IMR-90 (cell line): ENCODE results near the gene GPC5. TPM values are rescaled to one million over a fixed set of nuclear protein-coding genes. Genes with fewer than 3 reads are reported as not detected.

Experiments used
- ATAC-seq: fragments of 200-7000 bp; cut with Tn5 transposase; 2 replicates; pipeline ENCODE4 v1.9.1; 2020; ENCODE audit warnings: low read depth, mild to moderate bottlenecking, moderate library complexity
- BruUV-seq: library from RNA; stranded (reverse); fragments of 400-500 nt; replicated peaks from 2 replicates; lab custom pipeline; 2021; lab: Mats Ljungman, UMichigan
- CTCF ChIA-PET: fragments of 300-600 bp; formaldehyde crosslinking; extraction: SDS; loops from one replicate; lab custom pipeline; 2021; ENCODE audit warnings: antibody characterized with exemption; lab: Yijun Ruan, JAX
- POLR2A ChIA-PET: fragments of 300-600 bp; sonication (Branson Sonifier 250); formaldehyde crosslinking; loops from one replicate; lab custom pipeline; 2022; ENCODE audit warnings: antibody characterized with exemption; ENCODE audit not compliant: unreplicated experiment; lab: Charles Lee
- DNase-seq: peaks from one replicate; pipeline ENCODE4 v3.0.0; 2013
- H2AFZ ChIP-seq: replicated peaks from 2 replicates; pipeline ENCODE3; 2013; ENCODE audit warnings: low read length, mild to moderate bottlenecking; ENCODE audit not compliant: poor library complexity
- H2AK5ac ChIP-seq: 2 replicates; pipeline ENCODE4 v1.6.1; 2013; ENCODE audit warnings: low read depth, low read length, inconsistent platforms
- H2AK9ac ChIP-seq: replicated peaks from 2 replicates; pipeline ENCODE3; 2013; ENCODE audit warnings: mild to moderate bottlenecking, low read depth, low read length, moderate library complexity; ENCODE audit not compliant: poor library complexity
- H2BK120ac ChIP-seq: 2 replicates; pipeline ENCODE4 v1.6.1; 2013; ENCODE audit warnings: low read depth, low read length, inconsistent platforms
- H2BK15ac ChIP-seq: 3 replicates; pipeline ENCODE4 v1.6.1; 2013; ENCODE audit warnings: low read depth, low read length, inconsistent platforms
- H2BK20ac ChIP-seq: 2 replicates; pipeline ENCODE4 v1.6.1; 2013; ENCODE audit warnings: low read depth, mild to moderate bottlenecking, inconsistent platforms, low read length, moderate library complexity
- H2BK5ac ChIP-seq: 2 replicates; pipeline ENCODE4 v1.6.1; 2013; ENCODE audit warnings: mild to moderate bottlenecking, low read depth, low read length, inconsistent platforms; ENCODE audit not compliant: poor library complexity, severe bottlenecking
- H3K14ac ChIP-seq: replicated peaks from 2 replicates; pipeline ENCODE4 v1.6.1; 2013; ENCODE audit warnings: low read depth, low read length, inconsistent platforms
- H3K18ac ChIP-seq: 2 replicates; pipeline ENCODE4 v1.6.1; 2013; ENCODE audit warnings: low read depth, low read length, control low read depth
- H3K23ac ChIP-seq: 2 replicates; pipeline ENCODE4 v1.6.1; 2013; ENCODE audit warnings: low read depth, low read length, inconsistent platforms
- H3K27ac ChIP-seq: 2 replicates; pipeline ENCODE4 v1.5.1; 2013; ENCODE audit warnings: mild to moderate bottlenecking, control low read depth, low read length; ENCODE audit not compliant: insufficient read depth
- H3K27me3 ChIP-seq: 2 replicates; pipeline ENCODE4 v1.6.1; 2013; ENCODE audit warnings: low read length; ENCODE audit not compliant: control insufficient read depth, insufficient read depth
- H3K36me3 ChIP-seq: 2 replicates; pipeline ENCODE4 v1.6.1; 2013; ENCODE audit warnings: low read length, mixed read lengths; ENCODE audit not compliant: control insufficient read depth, insufficient read depth
- H3K4ac ChIP-seq: 2 replicates; pipeline ENCODE4 v1.6.1; 2013; ENCODE audit warnings: low read depth, low read length, inconsistent platforms
- H3K4me1 ChIP-seq: 2 replicates; pipeline ENCODE4 v1.6.1; 2013; ENCODE audit warnings: low read length, mixed read lengths; ENCODE audit not compliant: control insufficient read depth, insufficient read depth
- H3K4me2 ChIP-seq: 2 replicates; pipeline ENCODE4 v1.6.1; 2013; ENCODE audit warnings: low read depth, mild to moderate bottlenecking, control low read depth, low read length, moderate library complexity
- H3K4me3 ChIP-seq: 2 replicates; pipeline ENCODE4 v1.5.1; 2013; ENCODE audit warnings: low read depth, mild to moderate bottlenecking, control low read depth, low read length, moderate library complexity; ENCODE audit not compliant: insufficient read depth
- H3K56ac ChIP-seq: 2 replicates; pipeline ENCODE4 v1.6.1; 2013; ENCODE audit warnings: low read length, inconsistent platforms; ENCODE audit not compliant: insufficient read depth; ENCODE audit errors: extremely low read depth
- H3K79me1 ChIP-seq, 2 experiments: 2 replicates each; pipeline ENCODE4 v1.6.1; 2013; ENCODE audit warnings: low read length in 2 of 2, inconsistent platforms in 1 of 2, low read depth in 1 of 2
- H3K9ac ChIP-seq: 2 replicates; pipeline ENCODE4 v1.6.1; 2013; ENCODE audit warnings: low read depth, low read length, control low read depth
- H3K9me1 ChIP-seq: 2 replicates; pipeline ENCODE4 v1.6.1; 2013; ENCODE audit warnings: low read length, inconsistent platforms; ENCODE audit not compliant: insufficient read depth
- H3K9me3 ChIP-seq: 2 replicates; pipeline ENCODE4 v1.6.1; 2013; ENCODE audit warnings: low read length; ENCODE audit not compliant: control insufficient read depth, insufficient read depth
- H4K20me1 ChIP-seq: 2 replicates; pipeline ENCODE4 v1.6.1; 2013; ENCODE audit warnings: low read length, inconsistent platforms; ENCODE audit not compliant: insufficient read depth
- H4K5ac ChIP-seq: 2 replicates; pipeline ENCODE4 v1.6.1; 2013; ENCODE audit warnings: mild to moderate bottlenecking, low read depth, low read length, control low read depth
- H4K8ac ChIP-seq, 2 experiments: 2 replicates each; pipeline ENCODE4 v1.6.1; 2013; ENCODE audit warnings: low read depth in 2 of 2, low read length in 2 of 2, control low read depth in 1 of 2, inconsistent platforms in 1 of 2
- H4K91ac ChIP-seq: 2 replicates; pipeline ENCODE4 v1.6.1; 2013; ENCODE audit warnings: low read depth, low read length, inconsistent platforms; ENCODE audit not compliant: insufficient read depth
- BHLHE40 ChIP-seq: fragments of 150-350 bp; IDR thresholded peaks from 2 replicates; pipeline ENCODE4 v1.6.1; 2016; ENCODE audit warnings: mild to moderate bottlenecking, low read depth, low read length
- CEBPB ChIP-seq: IDR thresholded peaks from 2 replicates; pipeline ENCODE4 v1.6.1; 2012; ENCODE audit warnings: low read depth, low read length, improper control_type of control experiment
- CHD1 ChIP-seq: IDR thresholded peaks from 2 replicates; pipeline ENCODE4 v1.6.1; 2012; ENCODE audit warnings: low read depth, low read length, improper control_type of control experiment
- CTCF ChIP-seq: conservative IDR thresholded peaks from 2 replicates; pipeline ENCODE4 v1.5.1; 2012; ENCODE audit warnings: mild to moderate bottlenecking, low read depth, low read length, improper control_type of control experiment
- FOS ChIP-seq: fragments of 150-350 bp; IDR thresholded peaks from 2 replicates; pipeline ENCODE4 v1.6.1; 2016; ENCODE audit warnings: low read depth, low read length
- MAFK ChIP-seq: IDR thresholded peaks from 2 replicates; pipeline ENCODE4 v1.6.1; 2012; ENCODE audit warnings: low read depth, low read length, improper control_type of control experiment
- MAZ ChIP-seq: IDR thresholded peaks from 2 replicates; pipeline ENCODE4 v1.6.1; 2012; ENCODE audit warnings: low read depth, mild to moderate bottlenecking, low read length, improper control_type of control experiment, moderate library complexity, borderline replicate concordance
- MXI1 ChIP-seq: IDR thresholded peaks from 2 replicates; pipeline ENCODE4 v1.6.1; 2012; ENCODE audit warnings: low read depth, mild to moderate bottlenecking, low read length, moderate library complexity, borderline replicate concordance
- NFE2L2 ChIP-seq: fragments of 150-350 bp; IDR thresholded peaks from 2 replicates; pipeline ENCODE4 v1.6.1; 2016; ENCODE audit warnings: low read depth, mild to moderate bottlenecking, low read length
- POLR2A ChIP-seq: IDR thresholded peaks from 2 replicates; pipeline ENCODE4 v1.6.1; 2012; ENCODE audit warnings: mild to moderate bottlenecking, low read depth, low read length
- RAD21 ChIP-seq: IDR thresholded peaks from 2 replicates; pipeline ENCODE4 v1.6.1; 2012; ENCODE audit warnings: low read length, improper control_type of control experiment
- RCOR1 ChIP-seq: IDR thresholded peaks from 2 replicates; pipeline ENCODE4 v1.6.1; 2012; ENCODE audit warnings: mild to moderate bottlenecking, low read length, improper control_type of control experiment; ENCODE audit not compliant: insufficient replicate concordance
- RFX5 ChIP-seq: IDR thresholded peaks from 2 replicates; pipeline ENCODE4 v1.8.0; 2012; ENCODE audit warnings: low read depth, mild to moderate bottlenecking, low read length, moderate library complexity
- SMC3 ChIP-seq: fragments of 150-350 bp; IDR thresholded peaks from 2 replicates; pipeline ENCODE4 v1.6.1; 2016; ENCODE audit warnings: low read depth, mild to moderate bottlenecking, antibody characterized with exemption, low read length, moderate library complexity
- USF2 ChIP-seq: fragments of 150-350 bp; IDR thresholded peaks from 2 replicates; pipeline ENCODE4 v1.6.1; 2017; ENCODE audit warnings: mild to moderate bottlenecking, antibody characterized with exemption, low read length, low read depth
- WGBS, 2 experiments: methylation state at CpG; one replicate each; pipeline versions ENCODE4 v1.1.5 to v1.1.7; 2013; ENCODE audit warnings: missing lambda C conversion rate in 2 of 2; ENCODE audit not compliant: insufficient read length in 1 of 2; ENCODE audit errors: extremely low coverage in 2 of 2; 5-methylcytosine and 5-hydroxymethylcytosine counted together
- dilution Hi-C: fragments of 300-500 bp; cut with HindIII; formaldehyde crosslinking; loops from one replicate; pipeline ENCODE4 v1.14.3; 2018; ENCODE audit warnings: low sequenced_read_pairs; ENCODE audit not compliant: unreplicated experiment
- in situ Hi-C: fragments of 300-500 bp; cut with MboI; formaldehyde crosslinking; loops from 3 replicates; pipeline ENCODE4 v1.14.3; 2019; ENCODE audit warnings: low sequenced_read_pairs, inconsistent platforms, mixed read lengths
- intact Hi-C: fragments of 100-400 bp; cut with micrococcal nuclease; formaldehyde crosslinking; loops from 2 replicates; pipeline ENCODE4 v1.10.0; 2022
- polyA plus RNA-seq, 3 experiments: library from polyadenylated mRNA; depleted of rRNA; stranded (reverse); fragments of >200 nt; gene quantifications; 2 replicates each; pipeline ENCODE4 v1.2.3, GENCODE V29; 2012; ENCODE audit warnings: low replicate concordance in 1 of 3
- total RNA-seq: library from RNA; depleted of rRNA; stranded (reverse); fragments of >200 nt; gene quantifications from 2 replicates; pipeline ENCODE4 v1.2.3, GENCODE V29; 2012
- TF ChIP-seq, protein P1 (sequence below): fragments of 150-350 bp; IDR thresholded peaks from 2 replicates; pipeline ENCODE4 v1.6.1; 2016; ENCODE audit warnings: low read depth, mild to moderate bottlenecking, low read length, moderate library complexity, borderline replicate concordance

GPC5 gene
- total and polyA plus RNA-seq, 2 of the 4 experiments (the other 2 are of a cell fraction) = 0.94 to 1.8 TPM

GRCh38 chr13:91714855-91715254, 316.4 kb downstream of the GPC5 start:
- no peak overlapping the region for H2BK120ac ChIP-seq
- no peak overlapping the region for H2BK15ac ChIP-seq
- H2BK20ac ChIP-seq = no peak overlapping the region
- no peak for TF ChIP-seq NFE2L2
- TF ChIP-seq, protein P1, sequence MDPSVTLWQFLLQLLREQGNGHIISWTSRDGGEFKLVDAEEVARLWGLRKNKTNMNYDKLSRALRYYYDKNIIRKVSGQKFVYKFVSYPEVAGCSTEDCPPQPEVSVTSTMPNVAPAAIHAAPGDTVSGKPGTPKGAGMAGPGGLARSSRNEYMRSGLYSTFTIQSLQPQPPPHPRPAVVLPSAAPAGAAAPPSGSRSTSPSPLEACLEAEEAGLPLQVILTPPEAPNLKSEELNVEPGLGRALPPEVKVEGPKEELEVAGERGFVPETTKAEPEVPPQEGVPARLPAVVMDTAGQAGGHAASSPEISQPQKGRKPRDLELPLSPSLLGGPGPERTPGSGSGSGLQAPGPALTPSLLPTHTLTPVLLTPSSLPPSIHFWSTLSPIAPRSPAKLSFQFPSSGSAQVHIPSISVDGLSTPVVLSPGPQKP = no peak
- no peak for TF ChIP-seq SMC3
- no peak for TF ChIP-seq MAZ
- TF ChIP-seq RAD21 = no peak
- no peak for TF ChIP-seq MXI1
- no peak for TF ChIP-seq RCOR1
- TF ChIP-seq CHD1 = no peak
- TF ChIP-seq BHLHE40 = no peak
- TF ChIP-seq MAFK = no peak
- no peak for TF ChIP-seq USF2
- TF ChIP-seq FOS = no peak
- no peak for TF ChIP-seq RFX5
- no peak for TF ChIP-seq POLR2A
- no peak for TF ChIP-seq CTCF
- no peak for TF ChIP-seq CEBPB
- no peak overlapping the region for H3K27ac ChIP-seq
- H3K18ac ChIP-seq = no peak overlapping the region
- H3K9ac ChIP-seq = no peak overlapping the region
- in situ Hi-C loops (no loop called here), dilution Hi-C loops (no loop called here), intact Hi-C loops (no loop called here)
- no peaks in the 10 kb centered on the region for H3K4me1 ChIP-seq
- H3K14ac ChIP-seq = no peak overlapping the region
- no peak overlapping the region for H3K4me2 ChIP-seq
- 20% methylated on average over 1 of the region's 3 CpGs; no CpG with 5 or more reads in 1 of the 2 experiments for WGBS, 2 experiments
- H3K4me3 ChIP-seq = no peak overlapping the region
- no peak overlapping the region for H4K91ac ChIP-seq
- no peaks in the 10 kb centered on the region for H4K20me1 ChIP-seq
- no peak overlapping the region for H3K4ac ChIP-seq
- no peak overlapping the region for H3K56ac ChIP-seq
- H3K79me1 ChIP-seq = no peaks in the 10 kb centered on the region
- H2AFZ ChIP-seq = no peak overlapping the region
- H3K36me3 ChIP-seq = no peaks in the 10 kb centered on the region
- CTCF ChIA-PET = no interaction called here
- H2BK5ac ChIP-seq = no peak overlapping the region
- BruUV-seq = no TSS peak
- H3K9me3 ChIP-seq = no peaks in the 10 kb centered on the region
- ATAC-seq (no peak), DNase-seq (no peak)
- H2AK5ac ChIP-seq = no peak overlapping the region
- no peaks in the 10 kb centered on the region for H3K9me1 ChIP-seq
- H4K5ac ChIP-seq = no peak overlapping the region
- H3K23ac ChIP-seq = no peak overlapping the region
- POLR2A ChIA-PET = no interaction called here
- H4K8ac ChIP-seq = no peak overlapping the region
- H2AK9ac ChIP-seq = no peak overlapping the region
- no peaks in the 10 kb centered on the region for H3K27me3 ChIP-seq
